HL-60 (cell line): ENCODE measurements around the gene ACVR1.

Experiments used
- DNase-seq, 2 experiments: peaks; one replicate each; pipeline ENCODE4 v3.0.0-alpha.2; 2010 to 2020; ENCODE audit warnings: low read depth in 1 of 2, low spot score in 1 of 2
- H3K27ac ChIP-seq: fragments of 250-450 bp; sonication (Bioruptor Pico); replicated peaks from 2 replicates; pipeline ENCODE4 v1.5.1; 2020; ENCODE audit warnings: mild to moderate bottlenecking, moderate library complexity
- H3K27me3 ChIP-seq: fragments of 250-450 bp; sonication (Bioruptor Pico); 2 replicates; pipeline ENCODE4 v1.5.1; 2021; ENCODE audit warnings: mild to moderate bottlenecking, moderate library complexity; ENCODE audit not compliant: insufficient read depth, poor library complexity, severe bottlenecking
- H3K4me3 ChIP-seq: replicated peaks from 2 replicates; pipeline ENCODE4 v1.5.1; 2011; ENCODE audit warnings: mild to moderate bottlenecking, control low read depth, low read length; ENCODE audit not compliant: insufficient read depth
- GABPA ChIP-seq: IDR thresholded peaks from 2 replicates; pipeline ENCODE4 v1.6.1; 2012; ENCODE audit warnings: low read depth
- POLR2AphosphoS5 ChIP-seq: IDR thresholded peaks from 2 replicates; pipeline ENCODE4 v1.6.1; 2012; ENCODE audit warnings: low read depth
- SPI1 ChIP-seq: IDR thresholded peaks from 2 replicates; pipeline ENCODE4 v1.6.1; 2012; ENCODE audit warnings: low read depth, mild to moderate bottlenecking, borderline replicate concordance
- TF ChIP-seq, protein P1 (sequence below): IDR thresholded peaks from 2 replicates; pipeline ENCODE4 v1.6.1; 2012; ENCODE audit warnings: low read depth; ENCODE audit not compliant: insufficient replicate concordance
- TF ChIP-seq, protein P2 (sequence below): IDR thresholded peaks from one replicate; pipeline ENCODE4 v1.5.1; 2011; ENCODE audit warnings: low read length, control low read depth, inconsistent platforms; ENCODE audit not compliant: insufficient read depth

Gene ACVR1

DNA sequence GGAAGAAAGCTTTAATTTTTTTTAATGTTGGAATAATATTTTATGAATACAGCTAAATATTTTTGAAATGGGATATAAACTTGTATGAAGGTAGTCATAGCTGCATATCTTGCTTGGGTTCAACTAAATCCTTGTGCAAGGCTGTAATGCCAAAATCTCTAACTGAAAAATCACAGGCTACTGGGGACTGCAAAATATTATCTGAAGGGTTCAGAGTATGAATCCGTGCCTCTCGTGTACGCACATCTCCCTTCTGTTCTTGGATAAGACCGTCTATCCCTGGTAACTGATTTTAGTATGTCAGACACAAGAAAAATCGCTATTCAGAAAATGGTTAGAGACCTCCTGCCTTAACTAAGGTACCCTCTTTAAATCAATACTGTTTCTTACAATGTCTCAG, 71.8 kb downstream of the ACVR1 start:
- Histone ChIP-seq H3K27me3 (no peaks in the 10 kb centered on the region), H3K4me3 (no peak overlapping the region), H3K27ac (no peak overlapping the region)
- TF ChIP-seq SPI1 (no peak), POLR2AphosphoS5 (no peak), GABPA (no peak)
- TF ChIP-seq, protein P1, sequence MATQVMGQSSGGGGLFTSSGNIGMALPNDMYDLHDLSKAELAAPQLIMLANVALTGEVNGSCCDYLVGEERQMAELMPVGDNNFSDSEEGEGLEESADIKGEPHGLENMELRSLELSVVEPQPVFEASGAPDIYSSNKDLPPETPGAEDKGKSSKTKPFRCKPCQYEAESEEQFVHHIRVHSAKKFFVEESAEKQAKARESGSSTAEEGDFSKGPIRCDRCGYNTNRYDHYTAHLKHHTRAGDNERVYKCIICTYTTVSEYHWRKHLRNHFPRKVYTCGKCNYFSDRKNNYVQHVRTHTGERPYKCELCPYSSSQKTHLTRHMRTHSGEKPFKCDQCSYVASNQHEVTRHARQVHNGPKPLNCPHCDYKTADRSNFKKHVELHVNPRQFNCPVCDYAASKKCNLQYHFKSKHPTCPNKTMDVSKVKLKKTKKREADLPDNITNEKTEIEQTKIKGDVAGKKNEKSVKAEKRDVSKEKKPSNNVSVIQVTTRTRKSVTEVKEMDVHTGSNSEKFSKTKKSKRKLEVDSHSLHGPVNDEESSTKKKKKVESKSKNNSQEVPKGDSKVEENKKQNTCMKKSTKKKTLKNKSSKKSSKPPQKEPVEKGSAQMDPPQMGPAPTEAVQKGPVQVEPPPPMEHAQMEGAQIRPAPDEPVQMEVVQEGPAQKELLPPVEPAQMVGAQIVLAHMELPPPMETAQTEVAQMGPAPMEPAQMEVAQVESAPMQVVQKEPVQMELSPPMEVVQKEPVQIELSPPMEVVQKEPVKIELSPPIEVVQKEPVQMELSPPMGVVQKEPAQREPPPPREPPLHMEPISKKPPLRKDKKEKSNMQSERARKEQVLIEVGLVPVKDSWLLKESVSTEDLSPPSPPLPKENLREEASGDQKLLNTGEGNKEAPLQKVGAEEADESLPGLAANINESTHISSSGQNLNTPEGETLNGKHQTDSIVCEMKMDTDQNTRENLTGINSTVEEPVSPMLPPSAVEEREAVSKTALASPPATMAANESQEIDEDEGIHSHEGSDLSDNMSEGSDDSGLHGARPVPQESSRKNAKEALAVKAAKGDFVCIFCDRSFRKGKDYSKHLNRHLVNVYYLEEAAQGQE = no peak
- TF ChIP-seq, protein P2, sequence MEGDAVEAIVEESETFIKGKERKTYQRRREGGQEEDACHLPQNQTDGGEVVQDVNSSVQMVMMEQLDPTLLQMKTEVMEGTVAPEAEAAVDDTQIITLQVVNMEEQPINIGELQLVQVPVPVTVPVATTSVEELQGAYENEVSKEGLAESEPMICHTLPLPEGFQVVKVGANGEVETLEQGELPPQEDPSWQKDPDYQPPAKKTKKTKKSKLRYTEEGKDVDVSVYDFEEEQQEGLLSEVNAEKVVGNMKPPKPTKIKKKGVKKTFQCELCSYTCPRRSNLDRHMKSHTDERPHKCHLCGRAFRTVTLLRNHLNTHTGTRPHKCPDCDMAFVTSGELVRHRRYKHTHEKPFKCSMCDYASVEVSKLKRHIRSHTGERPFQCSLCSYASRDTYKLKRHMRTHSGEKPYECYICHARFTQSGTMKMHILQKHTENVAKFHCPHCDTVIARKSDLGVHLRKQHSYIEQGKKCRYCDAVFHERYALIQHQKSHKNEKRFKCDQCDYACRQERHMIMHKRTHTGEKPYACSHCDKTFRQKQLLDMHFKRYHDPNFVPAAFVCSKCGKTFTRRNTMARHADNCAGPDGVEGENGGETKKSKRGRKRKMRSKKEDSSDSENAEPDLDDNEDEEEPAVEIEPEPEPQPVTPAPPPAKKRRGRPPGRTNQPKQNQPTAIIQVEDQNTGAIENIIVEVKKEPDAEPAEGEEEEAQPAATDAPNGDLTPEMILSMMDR = no peak
- DNase-seq = no peak

DNA sequence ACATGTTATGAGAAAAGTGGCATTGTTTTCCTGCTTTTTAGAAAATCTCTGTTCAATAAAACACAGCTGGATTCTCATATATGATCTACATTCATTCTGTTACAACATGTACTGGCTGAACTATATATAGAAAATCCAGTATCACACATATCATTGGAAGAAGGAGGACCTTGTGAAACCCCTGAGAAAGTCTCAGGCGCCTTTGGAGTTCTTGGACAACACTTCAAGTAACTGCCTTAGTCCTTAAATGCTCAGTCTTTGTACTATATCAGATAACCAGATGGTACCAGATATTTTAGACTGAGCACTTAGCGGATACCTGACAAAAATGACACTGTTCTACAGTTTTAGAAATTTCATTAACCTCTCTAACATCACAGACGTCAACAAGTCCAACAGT, 72.2 kb downstream of the ACVR1 start:
- TF ChIP-seq POLR2AphosphoS5 (no peak), GABPA (no peak), SPI1 (no peak)
- TF ChIP-seq, protein P1 = no peak
- TF ChIP-seq, protein P2 = no peak
- no peak for DNase-seq
- H3K27ac ChIP-seq = no peak overlapping the region
- no peaks in the 10 kb centered on the region for H3K27me3 ChIP-seq
- no peak overlapping the region for H3K4me3 ChIP-seq

DNA sequence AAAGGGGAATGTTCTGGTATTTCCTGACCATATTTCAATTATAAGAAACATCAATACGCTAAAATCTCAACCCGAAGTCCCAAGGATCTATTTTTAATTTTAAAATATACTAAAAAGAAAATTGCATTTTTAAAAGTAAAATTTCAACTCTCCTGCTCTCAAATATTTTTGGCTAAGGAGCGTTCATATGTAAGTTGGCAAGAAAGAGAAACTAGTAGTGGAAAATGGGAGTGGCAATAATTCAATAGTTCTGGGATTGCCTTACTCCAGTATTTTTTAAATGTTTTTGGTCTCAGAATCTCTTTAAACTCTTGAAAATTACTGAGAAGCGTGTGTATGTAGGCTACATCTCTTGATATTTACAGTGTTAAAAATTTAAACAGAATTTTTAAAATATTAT, 72.7 kb downstream of the ACVR1 start:
- H3K4me3 ChIP-seq = no peak overlapping the region
- no peaks in the 10 kb centered on the region for H3K27me3 ChIP-seq
- TF ChIP-seq, protein P2 = no peak
- TF ChIP-seq SPI1 (no peak), GABPA (no peak), POLR2AphosphoS5 (no peak)
- TF ChIP-seq, protein P1 = no peak
- H3K27ac ChIP-seq = no peak overlapping the region
- no peak for DNase-seq
